Fibroblast of lung (primary cell): ENCODE results near the gene HSD17B12.

Experiments used
- CTCF ChIP-seq, 2 donors: IDR thresholded peaks in 1 of 2; conservative IDR thresholded peaks in 1 of 2; 1 replicate in 1 of 2; 2 replicates in 1 of 2; pipeline ENCODE4 v1.5.1; 2011 to 2012; ENCODE audit warnings: low read length in 2 of 2, control low read depth in 1 of 2, inconsistent platforms in 1 of 2, low read depth in 1 of 2, mild to moderate bottlenecking in 1 of 2
- EZH2 ChIP-seq: IDR thresholded peaks from 2 replicates; pipeline ENCODE4 v1.5.1; 2012; ENCODE audit warnings: low read length, control low read depth, mild to moderate bottlenecking; ENCODE audit errors: missing control alignments

GRCh38 chr11:43644621-43645299 is 35.8 kb upstream of the HSD17B12 start:
- TF ChIP-seq CTCF (conservative IDR thresholded peaks at IDR 0.05 in 1 of 2, IDR thresholded peaks at IDR 0.05 in 1 of 2; ENCODE audit: low read depth in 1 of 2, low read length in 2 of 2), result no peak
- TF ChIP-seq EZH2, result no peak
